ENCODE measurements around the gene UBE2D3.
"Not testable (repeated sequence)": the region's sequence is repeated elsewhere in the genome, so short reads cannot be mapped to it uniquely, and the experiment has no call there.

Gene UBE2D3

DNA sequence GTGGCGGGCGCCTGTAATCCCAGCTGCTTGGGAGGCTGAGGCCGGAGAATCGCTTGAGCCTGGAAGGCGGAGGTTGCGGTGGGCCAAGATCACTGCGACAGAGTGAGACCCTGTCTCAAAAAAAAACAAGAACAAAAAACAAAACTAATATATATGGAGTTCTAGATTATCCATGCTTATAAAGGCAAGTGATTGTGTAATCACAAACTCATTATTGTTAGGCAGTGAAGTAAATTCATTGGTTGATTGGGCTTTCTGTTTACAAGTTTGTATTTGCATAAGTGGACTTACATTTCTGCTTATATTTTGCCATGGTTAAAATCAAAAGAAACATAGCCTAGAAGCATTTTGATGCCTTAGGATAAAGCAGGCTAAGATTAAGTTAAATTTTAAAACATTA is 2.5 kb upstream of the UBE2D3 start:
- DNase-seq (ENCODE audit: low spot score): no peak

- no peak for DNase-seq (ENCODE audit: low spot score)
These were observed 1.1 kb upstream of the UBE2D3 start for GRCh38 chr4:102828497-102828808.

- DNase-seq (ENCODE audit: low spot score): peak; percentile 98
These were observed 534 bp upstream of the UBE2D3 start for GRCh38 chr4:102827674-102828496.

- DNase-seq (ENCODE audit: low spot score): peak; percentile 26
These were observed 1.1 kb downstream of the UBE2D3 start for GRCh38 chr4:102826105-102826889.

DNA sequence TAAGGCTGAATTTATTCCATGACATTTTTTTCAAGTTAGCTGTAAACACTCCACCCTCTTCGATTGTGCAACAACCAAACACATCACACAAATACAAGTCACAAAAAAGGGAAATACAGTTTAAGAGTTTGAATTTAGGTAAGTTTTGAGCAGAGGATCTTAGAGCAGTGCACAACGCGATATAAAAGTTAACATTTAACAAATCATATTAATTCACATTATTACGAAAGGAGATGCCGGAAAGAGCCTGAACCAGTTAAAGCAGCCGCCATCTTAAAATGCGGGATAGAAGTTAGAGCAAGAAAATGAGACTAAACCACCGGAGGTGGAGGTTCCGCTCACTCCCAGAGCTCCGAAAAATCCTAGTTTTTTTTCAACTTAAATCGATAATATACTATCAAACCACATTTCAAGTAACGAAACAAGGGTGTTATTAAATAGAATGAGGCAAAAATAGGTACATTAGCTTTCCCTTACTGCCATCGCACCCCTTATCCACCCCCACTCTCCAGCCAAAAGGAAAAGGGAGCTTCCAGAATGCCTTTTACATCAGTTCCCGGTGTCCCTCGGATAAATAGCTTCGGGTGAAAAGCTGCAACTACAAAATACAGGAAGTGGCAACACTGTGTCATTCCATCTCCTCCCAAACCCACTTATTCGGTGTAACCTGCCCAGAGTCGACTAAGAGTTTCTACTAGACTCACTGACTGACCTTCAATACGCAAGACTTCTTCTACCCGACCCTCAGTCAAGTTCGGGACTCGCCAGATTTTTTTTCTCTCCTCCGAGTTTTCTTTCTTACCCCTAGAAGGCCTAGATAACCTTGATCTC is 1.9 kb downstream of the UBE2D3 start:
- DNase-seq (ENCODE audit: low spot score): peak; percentile 67

DNA sequence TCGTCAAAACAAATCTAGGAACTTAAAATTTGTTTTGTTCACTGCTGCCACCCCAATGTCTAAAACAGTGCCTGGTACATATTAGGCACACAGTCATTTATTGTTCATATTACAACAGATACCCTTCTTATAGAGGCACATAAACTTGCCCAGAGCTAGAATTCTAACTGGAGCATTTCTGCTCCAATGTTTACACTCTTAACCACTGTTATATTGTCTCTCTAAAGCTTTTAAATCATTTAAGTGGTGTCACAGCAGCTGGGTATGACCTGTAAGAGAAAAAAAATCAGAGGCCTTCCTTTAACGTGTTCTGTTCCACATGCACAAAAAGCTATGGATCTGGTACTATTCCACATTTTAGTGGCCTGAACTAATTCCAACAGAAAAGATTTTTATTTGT is 3.0 kb downstream of the UBE2D3 start:
- peak; percentile 24 for DNase-seq (ENCODE audit: low spot score)

- DNase-seq (ENCODE audit: low spot score): no peak
These were observed 3.5 kb downstream of the UBE2D3 start for GRCh38 chr4:102823897-102824296.

DNA sequence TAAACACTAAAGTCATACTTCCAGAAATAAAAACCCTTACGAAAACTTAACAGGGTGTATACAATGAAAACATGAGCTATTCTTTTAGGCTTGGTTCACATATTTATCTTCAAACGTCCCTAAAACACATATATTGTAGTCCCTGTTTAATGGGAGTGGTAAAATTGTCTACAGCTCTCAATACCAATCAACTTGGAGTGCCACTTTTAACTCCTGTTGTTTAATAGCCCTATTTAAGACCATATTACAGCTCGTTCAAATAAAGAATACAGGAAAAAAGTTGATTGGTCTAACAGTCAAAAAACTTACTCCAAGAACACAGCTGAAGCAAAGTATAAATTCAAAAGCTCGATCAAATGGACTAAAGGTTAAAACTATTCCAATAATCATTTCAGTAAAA is 3.9 kb downstream of the UBE2D3 start:
- DNase-seq (ENCODE audit: low spot score): no peak

DNA sequence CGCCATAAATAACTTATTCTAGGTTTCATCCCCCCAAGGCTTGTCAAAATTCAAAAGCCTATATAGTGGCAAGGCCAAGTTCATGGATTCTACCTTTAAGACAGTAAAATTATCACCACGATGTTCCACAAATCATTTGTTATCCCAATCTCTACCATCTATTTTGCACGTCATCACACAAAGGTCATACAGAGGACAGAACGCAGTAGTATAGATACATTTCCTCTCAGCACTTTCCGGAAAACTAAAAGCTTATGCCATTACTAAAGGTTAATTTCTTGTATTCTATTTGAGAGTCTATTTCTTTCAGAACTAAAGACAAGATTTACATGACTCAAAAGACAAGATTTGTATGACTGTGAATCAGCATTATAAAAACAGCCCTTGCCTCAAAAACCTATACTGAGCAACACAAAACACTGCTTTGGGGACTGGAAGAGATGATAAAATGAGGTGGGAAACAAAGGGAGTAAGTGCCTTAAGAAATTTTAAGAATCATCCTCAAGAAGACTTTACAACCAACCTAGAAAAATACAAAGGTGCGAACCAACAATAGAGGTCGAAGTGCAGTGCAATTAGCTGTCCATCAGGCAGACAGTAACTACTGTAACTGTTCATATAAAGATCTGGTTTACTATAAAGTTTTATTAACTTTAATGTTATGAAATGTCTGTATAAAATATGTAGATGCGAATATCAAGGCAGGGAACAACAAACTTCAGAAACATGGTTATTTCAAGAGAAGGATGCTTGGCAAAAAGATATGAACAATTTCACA is 7.6 kb downstream of the UBE2D3 start:
- no peak for DNase-seq (ENCODE audit: low spot score)

GRCh38 chr4:102819100-102819499 is 8.3 kb downstream of the UBE2D3 start:
- DNase-seq (ENCODE audit: low spot score): not testable (repeated sequence)

DNA sequence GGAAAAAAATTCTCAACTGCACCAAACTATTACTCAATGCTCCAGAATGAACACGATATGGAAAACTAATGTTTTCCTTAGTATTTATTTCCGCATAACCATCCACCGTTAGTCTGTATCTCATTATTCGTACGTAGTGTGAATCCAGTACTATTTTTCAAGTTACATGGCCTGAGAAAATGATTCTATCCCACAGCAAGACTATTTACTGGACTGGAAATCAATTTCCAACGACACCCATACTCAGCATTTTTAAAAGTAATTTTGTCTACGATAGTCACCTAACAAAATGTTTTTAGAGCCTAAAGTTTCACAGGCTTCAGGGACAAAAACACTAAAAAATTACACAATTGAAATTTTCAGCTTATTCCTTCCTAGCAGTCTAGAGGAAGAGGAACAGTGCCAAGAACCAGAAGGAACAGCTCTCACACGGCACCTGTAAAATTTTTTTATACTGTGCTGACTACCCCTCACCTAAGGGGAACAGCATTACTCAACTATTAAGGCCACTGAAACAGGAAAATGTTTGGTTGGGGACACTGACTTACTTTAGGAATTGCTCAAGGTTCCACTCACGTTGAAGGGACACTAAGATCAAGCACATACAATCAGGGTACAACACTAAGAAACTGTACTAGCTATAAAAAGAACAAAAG is 9.6 kb downstream of the UBE2D3 start:
- no peak for DNase-seq (ENCODE audit: low spot score)

GRCh38 chr4:102817021-102817605 is 10.2 kb downstream of the UBE2D3 start:
- DNase-seq (ENCODE audit: low spot score): no peak

- DNase-seq (ENCODE audit: low spot score): no peak
These were observed 11.4 kb downstream of the UBE2D3 start for GRCh38 chr4:102815981-102816380.

DNA sequence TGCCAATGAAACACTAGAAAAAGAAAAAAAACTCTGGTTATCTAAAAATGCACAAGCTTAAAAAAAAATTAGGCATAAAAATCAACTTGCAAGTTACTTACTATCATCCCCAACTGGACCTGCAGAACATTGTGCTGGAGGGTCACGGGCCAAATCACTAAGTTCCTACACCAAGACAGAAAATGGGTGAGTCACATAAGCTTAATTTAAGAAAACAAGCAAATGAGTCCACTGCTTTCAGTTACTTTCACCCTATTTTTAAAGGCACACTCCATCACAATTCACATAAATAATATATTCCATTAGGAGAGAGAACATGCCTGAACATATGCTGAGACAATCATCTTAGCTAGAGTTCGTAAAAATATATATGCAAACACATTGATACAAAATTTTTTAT is 17.7 kb downstream of the UBE2D3 start:
- DNase-seq (ENCODE audit: low spot score): no peak

GRCh38 chr4:102809190-102809589 is 18.2 kb downstream of the UBE2D3 start:
- no peak for DNase-seq (ENCODE audit: low spot score)

GRCh38 chr4:102808009-102808408 is 19.3 kb downstream of the UBE2D3 start:
- no peak for DNase-seq (ENCODE audit: low spot score)

GRCh38 chr4:102807345-102807744 is 20.0 kb downstream of the UBE2D3 start:
- DNase-seq (ENCODE audit: low spot score): no peak

GRCh38 chr4:102799816-102800215 is 27.5 kb downstream of the UBE2D3 start:
- no peak for DNase-seq (ENCODE audit: low spot score)

DNA sequence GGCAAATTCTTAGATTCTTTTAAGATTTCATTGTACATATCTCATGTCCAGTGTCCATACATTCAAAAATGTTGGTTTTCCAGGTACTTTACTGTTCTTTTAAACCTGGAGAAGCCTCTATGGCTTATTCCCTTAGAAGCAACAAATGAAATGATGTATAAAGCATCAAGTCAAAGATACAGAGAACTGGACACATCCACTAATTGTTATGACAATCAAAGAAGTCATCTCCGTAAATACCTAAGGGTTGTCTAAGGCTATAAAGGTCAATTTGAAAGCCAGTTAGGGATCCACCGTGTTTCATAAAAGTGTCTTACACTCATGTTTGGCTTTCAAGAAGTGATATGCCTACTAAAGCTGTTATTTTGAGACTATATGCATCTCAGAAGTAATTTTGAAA is 32.4 kb downstream of the UBE2D3 start:
- DNase-seq (ENCODE audit: low spot score): no peak

GRCh38 chr4:102792361-102792936 is 34.9 kb downstream of the UBE2D3 start:
- DNase-seq (ENCODE audit: low spot score): no peak

All from globus pallidus (tissue), 1 donor.